H9 (cell line): ENCODE measurements around the gene SLC35B1. TPM values are rescaled to one million over a fixed set of nuclear protein-coding genes. Genes with fewer than 3 reads are reported as not detected.

Source experiments
- DNase-seq: peaks from one replicate; pipeline ENCODE4 v3.0.0-alpha.2; 2017
- H2AFZ ChIP-seq: one replicate; pipeline ENCODE4 v1.6.1; 2013; ENCODE audit warnings: mild to moderate bottlenecking, low read length, control low read depth, moderate library complexity
- H2AK5ac ChIP-seq: 2 replicates; pipeline ENCODE4 v1.6.1; 2013; ENCODE audit warnings: low read length, control low read depth, mixed read lengths; ENCODE audit not compliant: insufficient read length
- H2BK120ac ChIP-seq: one replicate; pipeline ENCODE4 v1.6.1; 2013; ENCODE audit warnings: low read depth, mild to moderate bottlenecking, low read length, control low read depth, inconsistent platforms; ENCODE audit not compliant: poor library complexity, severe bottlenecking
- H2BK12ac ChIP-seq: 2 replicates; pipeline ENCODE4 v1.6.1; 2013; ENCODE audit warnings: low read length, control low read depth, mixed read lengths, low read depth; ENCODE audit not compliant: insufficient read length
- H2BK15ac ChIP-seq: 2 replicates; pipeline ENCODE4 v1.6.1; 2013; ENCODE audit warnings: low read depth, low read length, control low read depth
- H2BK20ac ChIP-seq: one replicate; pipeline ENCODE4 v1.6.1; 2013; ENCODE audit warnings: low read depth, mild to moderate bottlenecking, low read length, control low read depth, inconsistent platforms; ENCODE audit not compliant: poor library complexity, severe bottlenecking
- H2BK5ac ChIP-seq: 2 replicates; pipeline ENCODE4 v1.6.1; 2013; ENCODE audit warnings: low read length, control low read depth, mixed read lengths; ENCODE audit not compliant: insufficient read length
- H3K14ac ChIP-seq: 2 replicates; pipeline ENCODE4 v1.6.1; 2013; ENCODE audit warnings: low read length, control low read depth; ENCODE audit not compliant: insufficient read depth
- H3K18ac ChIP-seq: 2 replicates; pipeline ENCODE4 v1.6.1; 2013; ENCODE audit warnings: low read depth, mild to moderate bottlenecking, mixed read lengths, low read length, control low read depth; ENCODE audit not compliant: insufficient read length
- H3K23ac ChIP-seq: 2 replicates; pipeline ENCODE4 v1.6.1; 2013; ENCODE audit warnings: low read length, control low read depth, mixed read lengths, low read depth; ENCODE audit not compliant: insufficient read length
- H3K23me2 ChIP-seq: 2 replicates; pipeline ENCODE4 v1.6.1; 2013; ENCODE audit warnings: low read depth, mild to moderate bottlenecking, mixed read lengths, low read length, control low read depth; ENCODE audit not compliant: insufficient read length, poor library complexity, severe bottlenecking
- H3K27ac ChIP-seq: 2 replicates; pipeline ENCODE4 v1.5.1; 2013; ENCODE audit warnings: low read length, control low read depth, mixed read lengths, low read depth; ENCODE audit not compliant: insufficient read length
- H3K27me3 ChIP-seq: 2 replicates; pipeline ENCODE4 v1.6.1; 2013; ENCODE audit warnings: low read length, control low read depth, inconsistent platforms; ENCODE audit not compliant: insufficient read depth
- H3K4ac ChIP-seq: 2 replicates; pipeline ENCODE4 v1.6.1; 2013; ENCODE audit warnings: low read depth, mild to moderate bottlenecking, control low read depth, inconsistent platforms, low read length, moderate library complexity
- H3K4me1 ChIP-seq: 2 replicates; pipeline ENCODE4 v1.6.1; 2013; ENCODE audit warnings: low read length, control low read depth, inconsistent platforms; ENCODE audit not compliant: insufficient read depth
- H3K4me2 ChIP-seq: 2 replicates; pipeline ENCODE4 v1.6.1; 2013; ENCODE audit warnings: low read length, control low read depth, mixed read lengths; ENCODE audit not compliant: insufficient read length, insufficient read depth
- H3K56ac ChIP-seq: 2 replicates; pipeline ENCODE4 v1.6.1; 2013; ENCODE audit warnings: low read depth, mild to moderate bottlenecking, mixed read lengths, low read length, control low read depth; ENCODE audit not compliant: insufficient read length
- H3K79me1 ChIP-seq: 2 replicates; pipeline ENCODE4 v1.6.1; 2013; ENCODE audit warnings: low read depth, mild to moderate bottlenecking, moderate library complexity, low read length, control low read depth, inconsistent platforms; ENCODE audit not compliant: insufficient read depth, poor library complexity, severe bottlenecking
- H3K79me2 ChIP-seq: 2 replicates; pipeline ENCODE4 v1.6.1; 2013; ENCODE audit warnings: low read length, control low read depth, inconsistent platforms; ENCODE audit not compliant: insufficient read depth
- H3K9ac ChIP-seq: 2 replicates; pipeline ENCODE4 v1.6.1; 2013; ENCODE audit warnings: low read length, control low read depth, mixed read lengths; ENCODE audit not compliant: insufficient read length; ENCODE audit errors: extremely low read depth
- H3K9me3 ChIP-seq: one replicate; pipeline ENCODE4 v1.6.1; 2013; ENCODE audit warnings: low read depth, low read length, inconsistent platforms; ENCODE audit not compliant: control insufficient read depth
- H3T11ph ChIP-seq: one replicate; pipeline ENCODE4 v1.6.1; 2013; ENCODE audit warnings: mild to moderate bottlenecking, low read length, control low read depth, inconsistent platforms
- H4K20me1 ChIP-seq: one replicate; pipeline ENCODE4 v1.6.1; 2013; ENCODE audit not compliant: control insufficient read depth, insufficient read length, insufficient read depth
- H4K5ac ChIP-seq: 2 replicates; pipeline ENCODE4 v1.6.1; 2013; ENCODE audit warnings: low read depth, mild to moderate bottlenecking, mixed read lengths, low read length, control low read depth; ENCODE audit not compliant: insufficient read length
- H4K8ac ChIP-seq: replicated peaks from 2 replicates; pipeline ENCODE4 v1.6.1; 2013; ENCODE audit warnings: low read length, control low read depth, mixed read lengths, low read depth; ENCODE audit not compliant: insufficient read length
- H4K91ac ChIP-seq: 2 replicates; pipeline ENCODE4 v1.6.1; 2013; ENCODE audit warnings: low read depth, mild to moderate bottlenecking, moderate library complexity, mixed read lengths, low read length, control low read depth; ENCODE audit not compliant: insufficient read length
- H3K27ac Mint-ChIP-seq, 3 experiments: 2 replicates in 2 of 3; 3 replicates in 1 of 3; pipeline ENCODE4 v1.8.0; 2020 to 2021; ENCODE audit warnings: mixed read lengths in 3 of 3, mild to moderate bottlenecking in 1 of 3, moderate library complexity in 1 of 3
- H3K27me3 Mint-ChIP-seq: 2 replicates; pipeline ENCODE4 v1.8.0; 2021; ENCODE audit warnings: low read depth, mild to moderate bottlenecking, moderate library complexity, mixed read lengths
- H3K36me3 Mint-ChIP-seq, 3 experiments: 2 replicates in 2 of 3; 3 replicates in 1 of 3; pipeline ENCODE4 v1.8.0; 2020 to 2021; ENCODE audit warnings: low read depth in 3 of 3, mixed read lengths in 3 of 3; ENCODE audit not compliant: insufficient read depth in 1 of 3
- H3K4me1 Mint-ChIP-seq, 2 experiments: 2 replicates each; pipeline ENCODE4 v1.8.0; 2020; ENCODE audit warnings: mixed read lengths in 2 of 2
- H3K4me3 Mint-ChIP-seq, 2 experiments: 2 replicates in 1 of 2; 3 replicates in 1 of 2; pipeline ENCODE4 v1.8.0; 2020 to 2021; ENCODE audit warnings: mild to moderate bottlenecking in 2 of 2, mixed read lengths in 2 of 2, moderate library complexity in 1 of 2
- H3K9me3 Mint-ChIP-seq, 2 experiments: 2 replicates in 1 of 2; 3 replicates in 1 of 2; pipeline ENCODE4 v1.8.0; 2020; ENCODE audit warnings: mild to moderate bottlenecking in 2 of 2, mixed read lengths in 2 of 2, moderate library complexity in 1 of 2
- WGBS: extraction: QIAGEN DNeasy Blood & Tissue Kit; methylation state at CpG from one replicate; pipeline ENCODE4 v1.1.7; 2013; ENCODE audit warnings: missing lambda C conversion rate, low lambda C conversion rate, mixed read lengths; ENCODE audit not compliant: insufficient read length; ENCODE audit errors: extremely low coverage; 5-methylcytosine and 5-hydroxymethylcytosine counted together
- total RNA-seq: library from RNA; stranded (reverse); gene quantifications from 2 replicates; pipeline ENCODE4 v1.2.1, GENCODE V29; 2021
- TF ChIP-seq, protein P1 (sequence below): fragments of 200-600 bp; sonication (generic); conservative IDR thresholded peaks from 3 replicates; pipeline ENCODE4 v1.8.0; 2021; ENCODE audit warnings: antibody characterized with exemption, mild to moderate bottlenecking

The SLC35B1 gene
- total RNA-seq, 1 experiment from 2014 or later: 58.9 TPM

DNA sequence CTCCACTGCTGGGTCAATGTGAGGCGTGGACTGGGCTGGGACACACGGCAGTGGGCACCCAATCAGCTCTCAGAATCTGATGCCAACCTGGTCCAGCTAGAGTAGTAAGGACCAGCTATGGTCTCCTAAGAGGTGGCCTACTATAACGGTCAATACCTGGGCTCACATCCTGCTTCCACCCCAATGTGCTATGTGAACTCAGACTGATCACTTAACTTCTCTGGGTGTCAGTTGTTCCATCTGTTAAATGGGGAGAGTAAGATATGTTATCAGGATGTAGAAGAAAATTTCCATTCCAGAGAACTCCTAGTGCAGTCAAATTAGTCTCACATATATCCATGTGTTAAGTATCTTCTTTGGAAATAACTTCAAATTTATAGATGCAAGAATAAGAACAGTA, 42.0 kb upstream of the SLC35B1 start:
- Mint-ChIP-seq H3K27me3 (no peaks in the 10 kb centered on the region), H3K9me3 (no peaks in the 10 kb centered on the region), H3K4me1 (peaks cover 5 to 18% of the 10 kb centered on the region in 2 experiments), H3K27ac (no peak overlapping the region), H3K4me3 (no peak overlapping the region), H3K36me3 (peaks cover 1 to 12% (median 4%) of the 10 kb centered on the region in 3 experiments; a peak in 4 of 7 replicates)
- TF ChIP-seq, protein P1, sequence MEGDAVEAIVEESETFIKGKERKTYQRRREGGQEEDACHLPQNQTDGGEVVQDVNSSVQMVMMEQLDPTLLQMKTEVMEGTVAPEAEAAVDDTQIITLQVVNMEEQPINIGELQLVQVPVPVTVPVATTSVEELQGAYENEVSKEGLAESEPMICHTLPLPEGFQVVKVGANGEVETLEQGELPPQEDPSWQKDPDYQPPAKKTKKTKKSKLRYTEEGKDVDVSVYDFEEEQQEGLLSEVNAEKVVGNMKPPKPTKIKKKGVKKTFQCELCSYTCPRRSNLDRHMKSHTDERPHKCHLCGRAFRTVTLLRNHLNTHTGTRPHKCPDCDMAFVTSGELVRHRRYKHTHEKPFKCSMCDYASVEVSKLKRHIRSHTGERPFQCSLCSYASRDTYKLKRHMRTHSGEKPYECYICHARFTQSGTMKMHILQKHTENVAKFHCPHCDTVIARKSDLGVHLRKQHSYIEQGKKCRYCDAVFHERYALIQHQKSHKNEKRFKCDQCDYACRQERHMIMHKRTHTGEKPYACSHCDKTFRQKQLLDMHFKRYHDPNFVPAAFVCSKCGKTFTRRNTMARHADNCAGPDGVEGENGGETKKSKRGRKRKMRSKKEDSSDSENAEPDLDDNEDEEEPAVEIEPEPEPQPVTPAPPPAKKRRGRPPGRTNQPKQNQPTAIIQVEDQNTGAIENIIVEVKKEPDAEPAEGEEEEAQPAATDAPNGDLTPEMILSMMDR: no peak
- Histone ChIP-seq H3K79me2 (no peaks in the 10 kb centered on the region; the same call in 1 of the 2 replicates), H2AK5ac (no peak overlapping the region), H3K23me2 (no peaks in the 10 kb centered on the region), H3K27me3 (no peaks in the 10 kb centered on the region), H3K4ac (no peak overlapping the region), H2BK15ac (no peak overlapping the region), H2BK120ac (no peak overlapping the region), H3K14ac (no peak overlapping the region), H3K4me1 (peaks cover 4% of the 10 kb centered on the region; the same call in 1 of the 2 replicates), H4K91ac (no peak overlapping the region), H3K9me3 (no peaks in the 10 kb centered on the region), H3K27ac (no peak overlapping the region), H3K79me1 (peaks cover 12% of the 10 kb centered on the region), H4K5ac (no peak overlapping the region), H3K56ac (no peak overlapping the region), H3T11ph (no peak overlapping the region), H2BK5ac (no peak overlapping the region), H3K4me2 (no peak overlapping the region), H3K18ac (no peak overlapping the region), H4K20me1 (no peaks in the 10 kb centered on the region), H3K23ac (no peak overlapping the region), H2BK20ac (no peak overlapping the region), H2BK12ac (no peak overlapping the region), H3K9ac (no peak overlapping the region), H2AFZ (no peak overlapping the region), H4K8ac (no peak overlapping the region)
- no peak for DNase-seq
- no CpG with 5 or more reads among the region's 3 CpGs for WGBS
